Measurements from ENCODE around the gene ABCE1.
A peak's percentile ranks its signal among the peaks of the same experiment; 100 is the strongest.
"Not testable (repeated sequence)": the region's sequence is repeated elsewhere in the genome, so short reads cannot be mapped to it uniquely, and the experiment has no call there.

ABCE1 gene

DNA sequence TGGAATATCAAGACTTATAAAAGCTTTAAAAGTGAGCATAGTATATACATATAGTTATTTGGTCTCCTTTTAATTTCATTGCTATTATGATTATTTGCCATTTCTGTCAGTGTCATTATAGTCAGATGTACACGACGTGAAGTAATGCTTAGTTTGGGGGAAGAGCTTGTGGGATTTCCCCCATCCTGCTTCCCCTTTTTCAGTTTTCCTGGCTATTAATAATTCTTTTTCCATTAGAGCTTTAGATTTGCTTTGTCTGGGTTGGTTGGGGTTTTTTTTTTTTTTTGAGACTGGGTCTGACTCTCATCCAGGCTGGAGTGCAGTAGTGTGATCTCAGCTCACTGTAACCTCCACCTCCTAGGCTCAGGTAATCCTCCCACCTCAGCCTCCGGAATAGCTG is 5.4 kb downstream of the ABCE1 start:
- no peak for DNase-seq

DNA sequence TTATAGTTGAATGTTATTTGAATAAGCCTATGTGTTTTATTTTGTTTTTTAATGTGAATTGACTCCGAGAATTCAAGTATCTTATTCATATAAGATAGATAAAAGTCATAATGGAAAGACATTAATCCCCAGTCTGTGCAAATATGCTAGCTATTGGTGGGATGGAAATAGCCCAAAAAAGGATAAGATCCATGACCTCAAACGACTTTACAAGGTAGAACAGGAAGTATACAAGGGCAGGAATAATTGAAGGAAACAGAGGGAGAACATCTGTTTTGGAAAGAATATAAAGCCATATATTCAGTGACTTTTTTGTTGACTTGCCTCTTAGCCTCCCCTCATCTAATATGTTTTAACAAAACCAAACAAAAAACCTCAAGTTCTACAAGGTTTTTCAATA is 9.0 kb downstream of the ABCE1 start:
- DNase-seq = no peak

DNA sequence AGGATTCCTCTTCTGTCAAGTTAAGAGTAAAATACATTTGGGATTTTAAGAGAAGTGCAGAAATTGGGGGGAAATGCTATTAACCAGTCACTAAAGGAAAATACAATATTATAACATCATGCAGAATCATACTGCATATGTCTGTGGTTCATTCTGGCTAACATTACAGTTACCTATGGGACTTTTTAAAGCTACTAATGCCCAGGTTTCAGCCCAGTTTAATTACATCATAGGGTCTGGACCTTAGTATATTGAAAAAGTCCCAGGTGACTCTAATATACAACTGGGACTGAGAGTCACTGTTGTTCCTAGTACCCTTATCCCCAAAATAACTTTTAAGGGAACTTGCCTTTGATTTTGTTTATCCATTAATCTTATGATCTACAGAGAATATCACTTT is 10.0 kb downstream of the ABCE1 start:
- no peak for DNase-seq

DNA sequence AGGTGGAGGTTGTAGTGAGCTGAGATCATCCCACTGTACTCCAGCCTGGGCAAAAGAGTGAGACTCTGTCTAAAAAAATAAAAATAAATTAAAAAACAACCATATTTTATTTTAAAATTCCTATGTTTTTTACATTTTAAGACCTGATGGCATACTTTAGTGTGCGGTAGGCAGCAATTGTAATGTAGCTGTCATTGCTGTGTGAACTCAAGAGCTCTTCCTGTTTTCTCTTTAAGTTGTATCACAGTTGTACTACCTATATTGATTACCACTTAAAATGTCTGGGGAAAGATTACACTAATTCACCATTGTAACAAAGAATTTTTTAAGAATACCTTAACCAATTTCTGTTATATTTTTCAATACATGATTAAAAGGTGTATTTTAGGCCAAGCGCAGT is 27.3 kb downstream of the ABCE1 start:
- no peak for DNase-seq

DNA sequence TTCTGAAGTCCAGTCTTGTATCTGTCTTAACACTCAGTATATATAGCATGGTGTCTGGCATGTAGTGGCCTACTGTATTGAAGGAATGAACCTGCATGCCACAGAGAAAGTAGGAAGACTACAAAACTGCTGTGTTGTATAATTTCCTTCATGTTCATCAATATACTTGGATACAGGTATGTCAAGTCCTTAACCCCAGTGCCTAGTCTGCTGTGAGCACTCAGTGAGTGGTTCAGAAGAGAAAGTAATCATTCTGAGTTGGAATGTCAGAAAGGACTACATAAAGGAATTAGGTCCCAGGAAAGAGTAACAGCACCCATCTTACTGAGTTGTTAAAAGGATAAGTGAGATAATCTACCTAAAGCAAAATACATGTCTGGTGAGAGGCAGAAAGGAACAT is 32.0 kb downstream of the ABCE1 start:
- no peak for DNase-seq

DNA sequence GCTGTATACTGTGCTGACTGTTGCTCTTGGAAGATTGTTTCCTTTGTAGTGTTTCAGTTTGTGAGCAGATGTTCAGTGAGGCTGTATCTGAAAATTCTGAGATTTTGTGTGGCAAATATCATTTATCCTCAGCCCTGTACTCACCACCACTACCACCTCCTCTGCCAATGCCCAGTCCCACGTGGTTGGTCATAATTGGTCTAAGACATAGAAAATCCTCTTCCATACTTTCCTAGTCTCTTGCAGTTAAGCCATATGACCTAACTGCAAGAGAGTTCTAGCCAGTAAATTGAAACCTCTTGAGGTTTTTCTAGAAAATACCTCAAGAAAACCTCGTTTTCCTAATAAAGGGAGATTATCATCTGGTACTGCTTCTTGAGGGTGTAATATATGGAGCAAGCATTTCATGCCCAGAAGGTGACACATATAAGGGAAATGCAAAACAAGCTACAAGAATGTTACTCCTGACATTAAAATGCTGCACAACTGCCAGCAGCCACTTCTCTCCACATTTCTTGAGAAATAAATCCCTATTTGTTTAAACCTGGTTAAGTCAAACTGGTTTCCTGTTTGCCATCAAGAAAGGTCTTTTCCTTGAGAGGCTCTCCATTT is 32.8 kb downstream of the ABCE1 start:
- DNase-seq = no peak

DNA sequence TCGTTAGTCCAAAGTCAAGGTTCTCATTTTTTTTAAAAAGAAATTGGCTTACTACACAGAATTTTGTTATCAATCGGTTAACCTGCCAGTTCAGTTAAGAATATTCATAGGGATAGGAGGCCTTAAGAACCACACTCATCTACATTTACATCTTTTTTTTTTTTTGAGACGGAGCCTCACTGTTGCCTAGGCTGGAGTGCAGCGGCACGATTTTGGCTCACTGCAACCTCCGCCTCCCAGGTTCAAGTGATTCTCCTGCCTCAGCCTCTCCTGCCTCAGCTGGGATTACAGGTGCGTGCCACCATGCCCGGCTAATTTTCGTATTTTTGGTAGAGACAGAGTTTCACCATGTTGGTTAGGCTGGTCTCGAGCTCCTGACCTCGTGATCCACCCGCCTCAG is 33.7 kb downstream of the ABCE1 start:
- DNase-seq = no peak

DNA sequence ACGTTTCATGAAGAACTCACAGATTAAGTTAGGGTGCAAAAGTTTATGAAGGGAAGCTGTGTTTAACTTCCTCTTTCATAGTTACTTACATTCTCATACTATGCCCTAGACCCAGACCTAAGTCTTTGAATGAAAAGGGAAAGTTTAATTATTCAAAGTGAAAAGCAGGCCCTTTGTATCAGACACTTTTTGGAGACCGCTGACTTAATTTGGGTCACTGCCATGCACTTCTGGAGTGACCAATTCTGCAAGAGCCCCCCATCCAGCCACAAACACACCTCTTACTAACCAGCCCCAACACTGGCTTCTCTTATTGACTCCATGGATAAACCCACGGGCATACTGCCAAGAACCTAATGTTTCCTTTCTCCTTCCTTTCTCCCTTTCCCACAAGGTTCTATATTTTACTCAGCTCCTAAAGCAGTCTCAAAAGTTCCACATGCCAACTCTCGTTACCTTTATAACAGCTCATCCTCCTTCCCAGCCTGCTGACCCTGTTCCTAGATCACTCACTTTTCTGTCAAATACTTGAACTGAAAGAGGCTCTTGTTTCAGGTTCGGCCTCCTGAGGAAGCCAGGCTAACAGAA is 34.5 kb downstream of the ABCE1 start:
- DNase-seq = no peak

DNA sequence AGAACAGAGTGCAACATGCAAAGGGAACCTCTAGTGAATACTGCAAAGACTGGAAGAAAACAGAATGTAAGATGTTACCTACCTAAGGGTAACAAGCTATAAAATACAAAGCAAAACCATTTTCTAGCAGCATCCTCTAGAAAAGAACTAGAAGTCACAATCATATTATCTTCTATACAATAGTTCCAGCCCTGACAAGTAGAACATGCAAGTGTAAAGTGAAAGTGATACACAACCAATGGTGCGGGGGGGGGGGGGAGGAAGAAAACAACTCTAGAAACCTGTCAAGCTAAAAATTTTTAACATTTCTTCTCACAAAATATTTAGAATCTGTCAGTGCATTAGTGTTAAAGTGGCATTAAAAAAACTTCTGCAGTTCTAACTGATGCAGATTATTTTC is 38.1 kb downstream of the ABCE1 start:
- DNase-seq = not testable (repeated sequence)

DNA sequence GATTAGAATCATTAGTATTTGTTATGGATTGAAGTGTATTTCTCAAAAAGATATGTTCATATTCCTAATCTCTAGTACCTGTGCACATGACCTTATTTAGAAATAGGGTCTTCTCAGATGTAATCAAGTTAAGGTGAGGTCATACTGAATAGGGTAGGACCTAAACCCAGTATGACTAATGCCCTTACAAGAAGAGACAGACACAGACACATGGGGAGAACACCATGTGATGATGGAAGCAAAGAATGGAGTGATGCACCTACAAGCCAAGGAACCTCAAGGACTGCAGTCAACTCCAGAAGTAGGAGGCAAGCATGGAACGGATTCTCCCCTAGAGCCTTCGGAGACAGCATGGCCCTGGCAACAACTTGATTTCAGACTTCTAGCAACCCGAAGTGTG is 50.9 kb downstream of the ABCE1 start:
- no peak for DNase-seq

DNA sequence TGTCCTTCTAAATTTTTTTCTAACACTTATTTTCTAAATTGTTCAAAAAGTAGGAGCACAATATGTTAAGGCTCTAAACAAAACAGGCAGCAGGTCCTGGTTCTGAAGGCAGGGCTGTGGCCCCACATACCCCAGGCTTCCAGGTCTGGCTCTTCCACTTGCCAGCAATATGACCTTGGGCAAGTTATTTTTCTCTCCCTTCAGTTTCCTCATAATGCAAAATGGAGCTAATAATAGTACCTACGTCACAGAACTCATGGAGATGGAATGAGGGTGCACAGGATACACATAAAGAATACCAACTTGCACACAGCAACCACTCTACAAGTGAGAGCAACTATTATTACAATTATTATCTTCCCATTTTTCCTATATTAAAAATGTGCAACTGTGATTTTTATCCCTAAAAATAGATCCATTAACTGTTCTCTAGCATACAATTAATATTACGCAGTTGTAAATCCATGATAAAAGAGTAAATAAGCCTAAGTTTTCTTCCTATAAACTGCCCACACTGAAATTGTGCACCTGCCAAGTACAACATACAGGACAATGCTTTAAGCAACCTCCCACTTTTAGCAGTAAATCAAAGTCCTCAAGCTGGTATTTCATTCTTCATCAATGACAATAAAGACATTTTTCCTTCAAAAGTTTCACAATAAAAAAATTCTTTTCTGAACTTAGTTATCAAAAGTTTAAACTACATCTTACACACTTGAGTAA is 55.2 kb downstream of the ABCE1 start:
- DNase-seq = no peak

DNA sequence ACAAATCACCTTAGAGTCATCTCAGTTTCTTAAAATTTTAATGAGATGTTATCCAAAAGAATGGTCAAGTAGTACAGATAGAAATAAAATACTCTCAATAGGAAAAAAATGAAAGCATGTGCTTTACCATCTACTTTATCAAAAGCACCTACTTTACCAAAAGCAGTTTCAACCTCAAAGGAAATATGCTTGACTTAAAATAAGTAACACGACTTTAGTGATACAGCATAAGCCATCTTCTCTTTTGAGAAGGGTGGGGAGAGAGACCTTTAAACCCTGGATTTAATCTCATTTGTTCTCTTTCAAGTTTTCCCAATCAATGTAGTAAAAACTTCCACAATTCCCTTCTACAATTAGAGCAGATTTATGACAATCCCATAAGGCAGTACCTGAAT is 55.8 kb downstream of the ABCE1 start:
- DNase-seq = no peak

DNA sequence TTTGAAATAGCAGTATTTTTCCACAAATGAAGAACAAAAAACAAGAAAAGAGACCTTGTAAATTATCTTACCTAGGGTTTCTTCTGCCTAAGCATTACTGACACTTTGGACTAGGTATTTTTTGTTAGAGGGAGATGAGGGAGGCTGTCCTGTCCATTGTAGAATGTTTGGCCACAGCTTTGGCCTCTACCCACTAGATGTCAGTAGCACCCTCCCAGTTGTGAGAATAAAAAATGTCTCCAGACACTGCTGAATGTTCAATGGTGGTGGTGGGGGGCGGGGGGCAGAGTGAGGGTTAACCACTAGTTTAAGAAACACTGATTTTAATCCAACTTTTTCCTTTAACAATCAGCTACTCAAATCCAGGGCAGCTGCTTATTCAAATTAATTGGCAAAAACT is 56.5 kb downstream of the ABCE1 start:
- DNase-seq = peak; percentile 25

DNA sequence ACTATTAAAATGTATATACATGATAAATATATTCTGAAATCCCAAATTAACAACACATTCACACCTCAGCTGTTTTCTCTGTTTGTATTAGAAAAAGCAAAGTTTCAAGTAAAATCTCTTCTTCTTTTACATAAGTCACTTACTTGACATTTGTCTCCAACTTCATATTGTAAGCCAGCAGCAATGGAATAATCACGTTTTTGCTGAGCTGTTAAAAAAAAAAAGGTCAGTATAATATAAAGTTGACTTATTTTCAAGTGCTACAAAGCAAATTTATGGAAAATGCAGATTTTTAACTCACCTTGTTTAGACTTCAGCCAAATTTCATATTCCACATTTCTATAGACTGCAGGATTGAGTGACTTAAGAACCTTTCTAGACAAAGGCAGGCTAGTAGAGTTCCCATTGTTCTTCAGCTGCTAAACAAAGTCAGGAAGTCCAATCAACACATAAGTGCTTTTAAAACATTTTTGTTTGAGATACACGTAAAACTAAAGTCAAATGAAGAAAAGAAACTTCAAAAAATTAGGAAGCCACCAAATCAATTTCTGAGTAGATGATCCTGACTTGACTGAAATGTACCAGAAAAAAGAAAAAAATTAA is 57.3 kb downstream of the ABCE1 start:
- no peak for DNase-seq

DNA sequence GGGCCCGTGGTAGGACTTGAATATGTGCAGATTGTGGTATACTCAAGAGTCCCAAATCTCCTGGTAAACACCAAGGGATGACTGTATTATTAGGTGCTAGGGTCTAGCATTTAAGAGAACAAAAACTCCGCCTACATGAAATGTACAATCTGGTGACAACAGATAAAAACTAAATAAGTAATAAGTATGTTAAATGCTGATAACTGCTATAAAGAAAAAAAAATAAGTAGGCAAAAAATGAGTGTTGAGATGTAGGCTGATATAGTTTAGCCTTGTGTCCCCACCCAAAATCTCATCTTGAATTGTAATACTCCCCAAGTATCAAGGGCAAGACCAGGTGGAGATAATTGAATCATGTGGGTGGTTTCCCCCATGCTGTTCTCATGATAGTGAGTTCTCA is 58.9 kb downstream of the ABCE1 start:
- no peak for DNase-seq

DNA sequence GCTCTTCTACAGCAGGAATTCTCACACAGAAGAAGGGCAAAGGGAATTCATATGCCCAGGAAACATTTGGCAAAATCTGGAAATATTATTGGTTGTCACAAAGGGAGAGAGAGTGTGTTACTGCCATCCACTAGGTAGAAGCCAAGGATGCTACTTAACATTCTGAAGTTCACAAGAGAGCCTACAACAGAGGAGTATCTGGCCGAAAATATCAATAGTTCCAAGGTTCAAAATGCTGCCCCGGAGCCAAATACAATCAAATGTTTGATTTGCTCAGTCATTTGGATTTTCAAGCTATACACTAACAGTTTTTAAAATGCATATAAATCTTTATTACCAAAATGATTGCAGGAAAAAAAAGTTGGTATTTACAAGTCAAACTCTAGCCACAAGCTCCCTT is 63.4 kb downstream of the ABCE1 start:
- no peak for DNase-seq

DNA sequence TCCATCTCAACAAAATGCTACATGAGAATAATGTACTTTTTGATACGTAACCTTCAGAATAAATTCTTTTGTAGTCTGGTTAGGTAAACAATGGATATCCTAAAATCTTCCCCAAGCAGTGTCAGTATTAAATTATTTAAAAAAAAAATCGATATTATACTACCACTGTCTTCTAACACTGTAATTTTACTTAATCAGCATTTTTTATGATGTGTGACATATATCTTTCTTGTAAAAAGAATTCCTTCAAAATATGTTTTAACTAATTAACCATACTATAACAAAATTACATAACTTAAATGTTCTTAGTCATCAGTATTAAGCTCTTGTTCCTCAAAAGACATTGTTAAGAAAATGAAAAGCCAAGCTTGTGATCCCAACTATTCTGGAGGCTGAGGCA is 69.8 kb downstream of the ABCE1 start:
- DNase-seq = no peak

DNA sequence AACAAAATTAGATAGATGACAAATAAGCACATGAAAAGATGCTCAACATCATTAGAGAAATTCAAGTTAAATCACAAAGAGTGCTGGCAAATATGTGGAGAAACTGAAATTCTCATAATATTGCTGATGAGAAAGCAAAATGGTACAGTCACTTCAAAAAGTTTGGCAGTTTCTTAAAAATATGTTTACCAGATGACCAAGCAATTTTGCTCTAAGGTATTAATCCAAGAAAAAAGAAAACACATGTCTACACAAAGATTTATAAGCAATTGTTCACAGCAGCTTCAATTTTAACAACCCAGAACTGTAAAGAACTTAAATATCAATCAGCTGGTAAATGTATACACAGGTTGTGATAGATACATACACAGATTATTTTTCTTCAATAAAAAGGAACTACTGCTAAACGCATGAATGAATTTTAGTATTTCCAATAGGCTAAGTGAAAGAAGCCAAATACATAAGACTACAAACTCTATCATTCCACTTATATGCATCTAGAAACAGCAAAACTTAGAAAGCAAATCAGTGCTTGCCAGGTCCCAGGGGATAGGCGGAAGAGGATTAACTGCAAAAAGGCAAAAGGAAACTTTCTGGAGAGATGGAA is 70.6 kb downstream of the ABCE1 start:
- no peak for DNase-seq

DNA sequence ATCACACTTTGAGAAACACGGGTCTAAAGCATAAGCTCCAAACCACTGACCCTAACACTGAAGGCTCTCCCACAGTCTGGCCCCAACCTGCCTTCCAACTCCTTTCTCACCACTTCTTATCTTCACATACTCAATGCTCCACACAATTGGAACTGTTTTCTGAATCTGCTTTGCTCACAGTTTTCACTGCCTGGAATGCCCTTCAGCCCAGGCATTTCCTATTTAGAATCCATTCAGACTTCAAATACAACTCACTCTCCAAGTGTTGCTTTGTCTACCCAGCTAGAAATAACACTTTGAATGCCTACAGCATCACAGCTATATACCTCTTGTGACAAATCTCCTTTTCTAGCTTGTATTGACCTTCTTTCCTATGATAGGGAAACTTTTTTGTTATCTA is 72.1 kb downstream of the ABCE1 start:
- DNase-seq = no peak

DNA sequence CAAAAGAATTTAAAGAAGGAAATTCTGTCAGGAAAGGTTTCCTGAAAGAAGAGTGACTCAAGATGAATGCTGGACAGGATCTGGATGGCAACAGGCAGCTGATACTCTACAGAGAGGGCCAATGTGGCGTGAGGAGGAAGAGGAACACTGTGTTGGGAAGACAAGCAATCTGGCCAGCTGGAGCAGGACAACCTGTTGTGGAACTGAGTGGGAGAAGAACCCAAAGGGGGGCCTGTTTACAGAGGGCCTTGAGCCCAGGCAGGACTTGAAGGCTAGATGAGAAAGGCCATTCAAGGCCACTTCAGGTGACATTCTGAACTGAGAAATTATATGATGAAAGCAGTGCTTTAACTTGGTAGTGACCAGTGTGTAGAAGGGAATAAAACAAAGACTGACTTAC is 73.8 kb downstream of the ABCE1 start:
- no peak for DNase-seq

DNA sequence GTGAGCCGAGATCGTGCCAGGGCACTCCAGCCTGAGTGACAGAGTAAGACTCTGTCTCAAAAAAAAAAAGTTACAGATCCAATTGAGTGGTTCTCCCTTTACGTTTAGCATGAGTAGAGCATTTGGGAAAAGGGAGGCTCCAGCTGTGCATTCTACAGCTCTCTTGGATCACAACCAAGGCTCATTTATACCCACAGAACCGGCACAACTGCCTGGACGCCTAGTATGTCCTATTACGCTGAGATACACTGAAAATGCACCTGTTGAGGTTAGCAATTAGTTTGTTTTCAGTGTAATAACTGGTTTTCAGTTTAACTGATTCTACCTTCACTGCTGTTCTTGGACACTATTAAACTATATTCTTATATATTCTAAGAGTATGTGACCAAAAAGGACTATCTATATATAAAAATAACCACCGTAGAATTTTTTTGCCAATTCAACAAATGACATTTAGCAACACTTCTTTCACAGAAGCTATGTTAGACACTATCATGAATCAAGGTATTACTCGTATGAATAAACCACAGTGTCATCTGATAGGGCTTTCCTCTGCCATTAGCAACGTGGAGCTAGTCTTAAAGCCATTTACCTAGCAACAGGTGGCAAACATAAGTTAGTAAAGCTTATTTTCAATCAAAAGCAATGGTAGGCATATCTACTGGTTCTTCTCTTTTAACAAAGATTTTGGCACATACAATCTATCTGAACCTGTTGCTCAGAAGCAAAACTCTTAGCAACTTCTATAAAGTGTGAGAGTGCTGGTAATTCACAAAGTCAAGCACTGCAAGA is 78.7 kb downstream of the ABCE1 start:
- peak; percentile 64 for DNase-seq

DNA sequence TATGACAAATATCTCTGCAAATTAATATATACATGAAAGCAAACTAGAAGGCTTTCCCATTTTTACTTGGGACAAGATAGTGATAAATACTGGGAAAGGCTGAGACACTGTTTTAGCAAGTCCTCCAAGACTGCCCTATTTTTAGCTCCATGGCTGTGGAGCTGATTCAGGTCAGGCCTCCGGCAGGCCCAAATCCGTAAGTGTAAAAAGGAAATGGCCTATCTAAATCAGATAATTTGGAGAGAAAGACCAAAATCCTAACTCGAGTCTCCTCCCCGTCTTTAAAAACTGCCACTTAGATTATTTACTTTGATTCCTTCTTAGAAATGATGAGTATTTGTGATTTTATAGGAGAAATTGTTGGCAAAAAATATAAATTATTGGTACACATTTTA is 79.4 kb downstream of the ABCE1 start:
- peak; percentile 11 for DNase-seq

DNA sequence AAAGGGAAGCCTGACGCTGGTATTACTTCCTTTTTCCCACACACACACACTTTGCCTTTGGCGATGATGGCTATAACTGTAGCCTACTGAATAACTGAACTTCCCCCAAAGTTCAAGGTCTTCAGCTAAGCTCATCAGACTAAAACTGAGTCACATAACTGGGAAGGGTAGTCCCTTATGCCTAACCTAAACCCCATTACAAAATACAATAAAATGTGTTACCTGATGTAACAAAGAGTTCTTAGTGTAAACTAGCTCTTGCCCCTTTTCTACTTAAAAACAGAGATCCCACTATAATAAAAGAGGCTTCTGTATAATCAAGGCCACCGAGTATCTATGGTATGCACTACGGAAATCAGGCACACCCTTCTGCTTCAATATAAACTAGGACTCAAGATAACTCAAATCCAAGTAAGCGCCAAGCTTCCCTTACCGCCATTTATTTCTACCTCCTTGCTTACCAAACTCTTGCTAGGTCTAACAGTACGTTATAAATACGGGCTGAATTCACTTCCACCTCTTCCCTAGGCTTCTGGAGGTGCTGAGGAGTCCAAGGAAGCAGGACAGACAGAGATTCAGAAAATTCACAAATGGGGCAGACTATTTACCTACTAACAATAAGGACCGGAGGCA is 79.9 kb downstream of the ABCE1 start:
- DNase-seq = peak; percentile 16

Data from RPMI8226 (cell line).